Measurements from ENCODE around the gene ZBTB9.

DNA sequence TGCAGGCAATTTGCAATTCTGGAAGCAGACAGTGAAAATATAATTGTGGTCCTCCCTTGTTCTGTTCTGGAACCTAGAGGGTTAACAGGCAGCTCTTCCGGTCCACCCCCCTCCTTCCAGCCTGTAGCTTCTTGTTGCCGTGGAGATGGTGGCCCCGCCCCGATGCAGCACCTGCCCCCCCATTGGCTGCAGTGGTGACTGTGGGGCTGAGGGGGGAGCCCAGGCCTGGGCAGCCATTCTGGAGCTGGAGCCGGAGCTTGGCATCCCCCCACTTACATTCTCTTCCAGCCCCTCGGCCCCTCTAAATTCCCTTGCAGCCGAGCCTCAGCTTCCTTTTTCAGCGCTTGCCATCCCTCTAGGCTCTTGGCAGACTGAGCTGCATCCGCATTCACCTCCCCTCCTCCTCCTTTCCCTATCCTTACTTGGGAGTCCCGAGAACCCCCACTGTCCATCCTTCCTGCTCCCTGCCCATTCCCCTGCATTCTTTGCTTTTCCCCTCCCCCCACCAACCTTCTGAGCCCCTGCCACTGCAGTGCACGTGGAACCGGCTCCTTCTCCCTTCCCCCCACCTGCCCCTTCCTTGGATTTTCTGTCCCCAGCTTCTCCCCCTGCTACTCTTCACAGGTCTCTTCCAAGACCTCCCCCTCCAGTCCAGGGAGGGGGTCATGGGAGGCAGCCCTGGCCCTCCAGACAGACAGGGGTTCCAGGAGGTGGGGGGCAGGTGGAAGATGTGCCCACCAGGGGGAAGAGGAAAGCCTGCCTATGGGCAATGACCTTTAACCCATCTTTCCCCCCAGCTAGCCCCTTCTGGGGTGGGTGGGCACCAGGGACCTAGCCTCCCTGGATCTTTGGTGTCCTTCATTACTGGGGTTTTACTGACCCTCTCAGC is 23.1 kb upstream of the ZBTB9 start:
- TF ChIP-seq POLR2A (IDR thresholded peaks at IDR 0.05) (no peak), POLR2AphosphoS5 (IDR thresholded peaks at IDR 0.05) (no peak)
- TF ChIP-seq, protein P1, sequence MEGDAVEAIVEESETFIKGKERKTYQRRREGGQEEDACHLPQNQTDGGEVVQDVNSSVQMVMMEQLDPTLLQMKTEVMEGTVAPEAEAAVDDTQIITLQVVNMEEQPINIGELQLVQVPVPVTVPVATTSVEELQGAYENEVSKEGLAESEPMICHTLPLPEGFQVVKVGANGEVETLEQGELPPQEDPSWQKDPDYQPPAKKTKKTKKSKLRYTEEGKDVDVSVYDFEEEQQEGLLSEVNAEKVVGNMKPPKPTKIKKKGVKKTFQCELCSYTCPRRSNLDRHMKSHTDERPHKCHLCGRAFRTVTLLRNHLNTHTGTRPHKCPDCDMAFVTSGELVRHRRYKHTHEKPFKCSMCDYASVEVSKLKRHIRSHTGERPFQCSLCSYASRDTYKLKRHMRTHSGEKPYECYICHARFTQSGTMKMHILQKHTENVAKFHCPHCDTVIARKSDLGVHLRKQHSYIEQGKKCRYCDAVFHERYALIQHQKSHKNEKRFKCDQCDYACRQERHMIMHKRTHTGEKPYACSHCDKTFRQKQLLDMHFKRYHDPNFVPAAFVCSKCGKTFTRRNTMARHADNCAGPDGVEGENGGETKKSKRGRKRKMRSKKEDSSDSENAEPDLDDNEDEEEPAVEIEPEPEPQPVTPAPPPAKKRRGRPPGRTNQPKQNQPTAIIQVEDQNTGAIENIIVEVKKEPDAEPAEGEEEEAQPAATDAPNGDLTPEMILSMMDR (IDR thresholded peaks at IDR 0.05): no peak
